GM12878 (cell line): Measurements from ENCODE around the gene ANGEL2.

Source experiments
- CTCF ChIP-seq, 3 experiments: IDR thresholded peaks in 2 of 3; conservative IDR thresholded peaks in 1 of 3; 2 replicates each; pipeline ENCODE4 v1.5.1; 2011; ENCODE audit warnings: low read depth in 3 of 3, low read length in 3 of 3, mild to moderate bottlenecking in 3 of 3, control low read depth in 2 of 3, moderate library complexity in 2 of 3, inconsistent platforms in 1 of 3, mixed read lengths in 1 of 3; ENCODE audit not compliant: control insufficient read depth in 2 of 3, insufficient read depth in 1 of 3; ENCODE audit errors: extremely low read depth in 1 of 3
- EZH2 ChIP-seq: IDR thresholded peaks from 2 replicates; pipeline ENCODE4 v1.6.1; 2012; ENCODE audit warnings: low read depth, mild to moderate bottlenecking, control low read depth, inconsistent platforms, low read length, borderline replicate concordance; ENCODE audit not compliant: control insufficient read depth
- KDM1A ChIP-seq: fragments of 200-600 bp; sonication (generic); IDR thresholded peaks from 2 replicates; pipeline ENCODE4 v1.6.1; 2016; ENCODE audit warnings: borderline replicate concordance
- MAX ChIP-seq: IDR thresholded peaks from 2 replicates; pipeline ENCODE4 v1.6.1; 2012; ENCODE audit warnings: low read depth, low read length, improper control_type of control experiment
- NFIC ChIP-seq: IDR thresholded peaks from 2 replicates; pipeline ENCODE4 v1.6.1; 2012; ENCODE audit warnings: low read depth, mild to moderate bottlenecking, inconsistent platforms, low read length, moderate library complexity
- PBX3 ChIP-seq: IDR thresholded peaks from 2 replicates; pipeline ENCODE4 v1.6.1; 2011; ENCODE audit warnings: mild to moderate bottlenecking, low read depth, low read length, moderate library complexity; ENCODE audit not compliant: insufficient replicate concordance
- SMARCA5 ChIP-seq: fragments of 450-650 bp; IDR thresholded peaks from 2 replicates; pipeline ENCODE4 v1.6.1; 2017; ENCODE audit warnings: mild to moderate bottlenecking
- SMC3 ChIP-seq: IDR thresholded peaks from 2 replicates; pipeline ENCODE4 v1.6.1; 2011; ENCODE audit warnings: low read length, improper control_type of control experiment, borderline replicate concordance
- SUZ12 ChIP-seq: fragments of 200-600 bp; sonication (generic); IDR thresholded peaks from one replicate; pipeline ENCODE4 v1.6.1; 2018; ENCODE audit warnings: antibody characterized with exemption, mild to moderate bottlenecking; ENCODE audit not compliant: unreplicated experiment
- ZNF622 ChIP-seq: fragments of 450-650 bp; IDR thresholded peaks from 2 replicates; pipeline ENCODE4 v1.6.1; 2017; ENCODE audit warnings: mild to moderate bottlenecking, inconsistent platforms

GRCh38 chr1:212976586-212976985, 39.1 kb downstream of the ANGEL2 start:
- no peak for TF ChIP-seq PBX3
- no peak for TF ChIP-seq NFIC
- no peak for TF ChIP-seq ZNF622
- TF ChIP-seq CTCF (IDR thresholded peaks at IDR 0.05 in 2 of 3, conservative IDR thresholded peaks at IDR 0.05 in 1 of 3; ENCODE audit: control insufficient read depth in 2 of 3, extremely low read depth in 1 of 3, insufficient read depth in 1 of 3, low read depth in 3 of 3, low read length in 3 of 3): no peak
- TF ChIP-seq SMARCA5: no peak
- TF ChIP-seq SMC3: no peak
- TF ChIP-seq MAX: no peak
- TF ChIP-seq EZH2: no peak
- no peak for TF ChIP-seq SUZ12
- TF ChIP-seq KDM1A: no peak
